Limb (tissue), 2 donors: ENCODE results near the gene DNAJB7.
"Not testable (repeated sequence)": the region's sequence is repeated elsewhere in the genome, so short reads cannot be mapped to it uniquely, and the experiment has no call there.

Source experiments
- DNase-seq, 2 donors: peaks; one replicate each; pipeline ENCODE4 v3.0.0-alpha.2; 2016; ENCODE audit errors: extremely low spot score in 2 of 2

DNAJB7 gene

DNA sequence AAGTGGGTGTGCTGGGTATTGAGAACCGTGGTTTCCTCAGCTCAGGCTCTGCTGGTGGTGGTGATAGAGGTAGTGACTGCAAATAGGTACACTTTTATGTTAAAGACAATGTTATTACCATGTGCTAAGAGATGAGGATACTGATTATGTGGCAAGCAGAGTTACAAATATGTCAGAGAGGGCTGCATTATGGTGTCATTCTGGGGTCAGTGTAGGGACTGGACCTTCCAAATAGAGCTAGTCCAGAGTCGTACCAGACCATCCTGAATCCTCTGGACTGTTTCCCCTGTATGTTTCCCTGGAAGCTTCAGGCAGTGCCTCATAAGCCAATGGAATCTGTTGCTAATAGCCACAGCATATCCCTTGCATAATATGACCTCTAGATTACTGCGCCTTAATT is at the start of gene DNAJB7:
Gene DNAJB7 (minus strand): TSS at position 101 of the 400 bp plus-strand sequence. CDS start 119 bp downstream, outside the sequence.
- no peak for DNase-seq

GRCh38 chr22:40908895-40909294 is 47.0 kb upstream of the DNAJB7 start:
- DNase-seq = no peak

DNA sequence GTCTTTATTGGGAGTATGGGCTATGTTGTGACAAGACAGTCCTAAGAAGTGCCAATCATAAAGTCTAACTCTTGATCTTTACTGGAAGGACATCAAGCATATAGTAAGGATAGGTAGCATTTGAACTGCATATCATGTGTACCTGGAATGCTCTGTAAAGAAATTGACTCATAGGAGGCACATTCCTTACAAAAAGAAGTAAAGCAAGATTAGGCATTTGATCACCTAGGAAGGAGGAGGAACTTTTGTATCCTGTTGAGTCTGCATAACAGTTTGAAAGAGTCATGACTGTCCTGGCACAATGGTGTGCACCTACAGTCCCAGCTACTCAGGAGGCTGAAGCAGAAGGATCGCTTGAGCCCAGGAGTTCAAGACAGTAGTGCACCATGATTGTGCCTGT is 42.2 kb upstream of the DNAJB7 start:
- DNase-seq = no peak

DNA sequence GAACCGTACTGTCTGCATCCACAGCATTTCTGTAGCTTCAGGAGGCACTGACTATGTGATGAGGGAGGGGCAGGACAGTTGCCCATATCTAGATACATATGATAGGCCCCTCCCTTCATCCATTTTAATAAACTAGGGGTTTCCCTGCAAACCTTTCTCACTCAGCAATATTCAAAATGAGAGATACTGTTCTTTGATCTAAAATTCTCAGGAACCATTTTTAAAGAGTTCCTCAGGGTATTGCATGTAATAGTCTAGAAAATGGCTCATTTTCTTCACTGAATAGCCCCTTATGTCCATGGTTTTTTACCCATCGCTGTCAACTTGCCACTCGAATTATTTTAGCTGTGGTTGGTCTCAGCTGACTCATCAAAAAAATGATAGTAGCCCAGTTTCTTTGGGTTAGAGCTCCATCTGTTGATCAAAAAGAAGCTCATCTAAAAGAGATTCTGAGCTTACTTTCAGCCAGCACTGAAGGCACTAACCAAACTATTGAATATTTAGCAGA is 37.0 kb upstream of the DNAJB7 start:
- peak in 1 of 2 donors; percentile 34 for DNase-seq

DNA sequence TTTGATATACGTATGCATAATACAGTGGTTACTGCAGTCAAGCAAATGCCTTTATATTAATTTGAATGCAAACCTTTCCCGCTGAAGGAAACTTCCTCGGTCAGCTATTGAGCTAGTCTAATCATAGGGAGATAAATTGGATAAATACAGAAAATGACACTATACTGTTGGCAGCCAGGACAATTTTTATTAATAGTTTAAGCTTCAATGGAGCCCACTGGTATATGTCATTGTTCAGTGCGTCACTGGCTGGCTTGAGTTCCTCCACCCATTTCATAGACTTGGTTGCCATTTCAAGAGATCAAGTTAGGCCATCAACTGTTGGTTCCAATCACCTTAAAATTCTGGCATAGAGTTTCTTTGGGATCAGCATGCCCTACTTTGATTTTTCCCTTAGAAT is 32.5 kb upstream of the DNAJB7 start:
- DNase-seq = no peak

- no peak for DNase-seq
Observed at GRCh38 chr22:40890881-40891280, 29.0 kb upstream of the DNAJB7 start.

DNA sequence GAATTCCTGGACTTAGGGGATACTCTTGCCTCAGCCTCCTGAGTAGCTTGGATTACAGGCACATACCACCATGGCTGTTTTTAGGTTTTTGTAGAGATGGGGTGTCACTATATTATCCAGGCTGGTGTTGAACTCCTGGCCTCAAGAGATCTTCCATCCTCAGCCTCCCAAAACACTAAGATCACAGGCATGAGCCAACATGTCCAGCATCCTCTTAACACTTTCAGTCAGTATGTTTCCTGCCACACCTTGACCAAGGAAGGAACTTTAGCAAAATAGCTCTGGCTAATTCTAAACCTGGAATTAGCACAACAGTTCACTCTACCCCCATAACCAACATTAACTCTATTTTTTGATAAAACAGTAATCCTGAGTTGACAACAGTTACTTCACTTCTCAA is 27.2 kb upstream of the DNAJB7 start:
- DNase-seq = no peak

DNA sequence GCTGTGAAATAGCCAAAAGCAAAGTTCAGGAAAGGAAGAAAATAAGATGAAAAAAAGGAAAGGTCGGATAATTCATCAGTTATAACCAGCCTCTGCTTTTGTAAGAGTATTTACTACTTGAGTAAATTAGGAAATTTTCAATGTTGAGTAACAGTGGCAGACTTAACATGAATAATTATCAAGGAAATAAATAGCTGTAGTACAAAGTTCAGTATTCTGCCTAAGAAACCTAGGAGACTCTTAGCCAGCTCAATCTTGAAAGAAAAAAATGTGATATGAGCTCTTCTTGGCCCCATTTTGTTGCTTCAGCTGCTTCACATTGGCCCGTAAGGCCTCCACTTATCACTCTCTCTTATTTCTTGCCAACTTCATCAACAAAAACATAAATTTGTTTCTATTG is 17.0 kb upstream of the DNAJB7 start:
- DNase-seq = no peak

GRCh38 chr22:40877488-40877887 is 15.6 kb upstream of the DNAJB7 start:
- DNase-seq = no peak

DNA sequence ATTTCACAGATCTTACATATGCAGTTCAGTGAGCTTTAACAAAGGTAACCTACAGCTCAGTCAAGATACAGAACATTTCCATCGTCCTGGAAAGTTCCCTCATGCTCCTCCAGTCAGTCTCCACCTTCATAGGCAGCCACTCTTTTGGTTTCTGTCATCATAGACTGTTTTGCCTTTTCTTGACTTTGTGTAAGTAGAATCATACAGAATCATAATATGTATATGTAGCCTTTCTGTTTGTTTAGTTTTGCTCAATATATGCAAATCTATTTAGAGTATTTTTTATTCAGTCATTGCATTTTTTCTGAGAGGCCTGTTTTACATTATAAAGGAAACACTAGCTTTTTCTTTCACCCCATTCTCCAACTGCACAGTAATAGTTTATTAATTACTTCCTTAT is 15.0 kb upstream of the DNAJB7 start:
- DNase-seq = no peak

DNA sequence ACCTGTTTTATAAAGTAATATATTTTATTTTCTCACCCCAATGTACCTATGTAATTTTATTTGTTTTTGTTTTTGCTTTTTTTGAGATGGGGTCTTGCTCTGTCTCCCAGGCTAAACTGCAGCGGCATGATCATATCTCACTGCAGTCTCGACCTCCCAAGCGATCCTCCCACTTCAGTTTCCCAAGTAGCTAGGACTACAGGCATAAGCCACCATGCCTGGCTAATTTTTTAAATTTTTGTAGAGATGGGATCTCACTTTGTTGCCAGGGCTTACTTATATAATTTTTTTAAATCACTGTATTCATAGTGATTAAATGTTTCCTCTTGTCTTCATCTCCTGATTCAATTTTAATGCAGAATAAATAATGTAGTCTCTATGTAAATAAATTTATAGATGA is 13.2 kb upstream of the DNAJB7 start:
- no peak for DNase-seq

DNA sequence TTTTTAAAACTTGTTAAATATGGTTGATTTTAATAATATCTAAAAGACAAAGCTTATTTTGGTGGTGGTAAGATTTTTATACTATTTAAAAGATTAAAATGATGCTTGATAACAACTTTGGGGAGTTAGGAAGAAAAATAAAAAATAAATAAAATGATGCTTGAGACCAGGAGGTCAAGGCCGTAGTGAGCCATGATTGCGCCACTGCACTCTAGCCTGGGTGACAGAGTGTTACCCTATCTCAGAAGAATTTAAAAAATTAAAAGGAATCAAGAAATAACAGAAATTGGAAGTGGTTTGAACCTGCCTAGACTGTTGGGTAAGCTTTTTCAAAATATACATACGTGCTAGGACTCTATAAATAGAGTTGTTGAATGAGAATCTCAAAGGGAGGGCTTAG is 12.1 kb upstream of the DNAJB7 start:
- no peak for DNase-seq

DNA sequence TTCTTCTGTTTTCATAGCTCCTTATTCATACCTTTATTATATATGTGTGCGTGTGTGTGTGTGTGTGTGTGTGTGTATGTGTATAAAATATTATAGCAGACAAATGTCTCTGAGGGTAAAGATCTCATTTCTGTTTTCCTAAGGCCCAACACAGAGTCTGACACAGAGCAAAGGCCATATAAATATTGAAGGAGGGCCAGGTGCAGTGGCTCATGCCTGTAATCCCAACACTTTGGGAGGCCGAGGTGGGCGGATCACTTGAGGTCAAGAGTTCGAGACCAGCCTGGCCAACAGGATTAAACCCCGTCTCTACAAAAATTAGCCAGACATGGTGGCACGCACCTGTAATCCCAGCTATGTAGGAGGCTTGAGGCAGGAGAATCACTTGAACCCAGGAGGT is 6.5 kb upstream of the DNAJB7 start:
- DNase-seq = not testable (repeated sequence)

DNA sequence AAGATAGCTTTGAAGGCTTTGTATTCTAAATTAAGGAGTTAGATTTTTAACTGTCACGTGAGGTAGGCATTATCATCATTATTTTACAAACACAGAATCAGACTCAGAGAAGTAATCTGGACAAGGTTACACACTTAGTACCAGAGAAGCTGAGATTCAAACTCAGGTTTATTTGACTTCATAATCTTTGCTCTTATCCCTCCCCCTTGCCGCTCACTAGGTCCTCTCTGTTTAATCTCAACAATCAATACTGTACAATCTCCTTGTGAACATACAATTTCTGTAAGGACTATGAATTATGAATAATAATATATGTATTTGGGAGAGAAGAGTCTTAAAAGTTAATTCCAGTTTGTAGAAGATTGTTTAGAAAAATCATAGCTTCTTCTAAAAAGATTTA is 5.2 kb upstream of the DNAJB7 start:
- no peak for DNase-seq

DNA sequence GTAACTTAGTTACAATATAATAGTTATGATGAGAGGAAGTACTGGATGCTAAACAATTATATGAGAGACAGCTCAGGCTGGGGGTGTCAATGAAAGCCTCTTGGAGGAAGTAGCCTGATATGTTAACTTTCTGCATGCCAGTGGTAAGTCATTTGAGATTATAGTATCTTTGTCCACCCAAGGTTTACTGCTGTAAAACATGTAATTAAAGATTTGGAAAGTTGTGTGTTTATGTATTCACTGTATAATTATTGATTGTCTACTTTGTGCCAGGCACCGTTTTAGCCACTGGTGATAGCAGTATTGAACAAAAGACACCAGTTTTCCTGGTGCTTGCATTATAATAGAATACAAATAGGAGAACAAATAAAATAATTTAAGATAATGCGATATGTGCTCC is 624 bp upstream of the DNAJB7 start:
- no peak for DNase-seq

- no peak for DNase-seq
Observed at GRCh38 chr22:40857309-40857855, 4.5 kb downstream of the DNAJB7 start.

DNA sequence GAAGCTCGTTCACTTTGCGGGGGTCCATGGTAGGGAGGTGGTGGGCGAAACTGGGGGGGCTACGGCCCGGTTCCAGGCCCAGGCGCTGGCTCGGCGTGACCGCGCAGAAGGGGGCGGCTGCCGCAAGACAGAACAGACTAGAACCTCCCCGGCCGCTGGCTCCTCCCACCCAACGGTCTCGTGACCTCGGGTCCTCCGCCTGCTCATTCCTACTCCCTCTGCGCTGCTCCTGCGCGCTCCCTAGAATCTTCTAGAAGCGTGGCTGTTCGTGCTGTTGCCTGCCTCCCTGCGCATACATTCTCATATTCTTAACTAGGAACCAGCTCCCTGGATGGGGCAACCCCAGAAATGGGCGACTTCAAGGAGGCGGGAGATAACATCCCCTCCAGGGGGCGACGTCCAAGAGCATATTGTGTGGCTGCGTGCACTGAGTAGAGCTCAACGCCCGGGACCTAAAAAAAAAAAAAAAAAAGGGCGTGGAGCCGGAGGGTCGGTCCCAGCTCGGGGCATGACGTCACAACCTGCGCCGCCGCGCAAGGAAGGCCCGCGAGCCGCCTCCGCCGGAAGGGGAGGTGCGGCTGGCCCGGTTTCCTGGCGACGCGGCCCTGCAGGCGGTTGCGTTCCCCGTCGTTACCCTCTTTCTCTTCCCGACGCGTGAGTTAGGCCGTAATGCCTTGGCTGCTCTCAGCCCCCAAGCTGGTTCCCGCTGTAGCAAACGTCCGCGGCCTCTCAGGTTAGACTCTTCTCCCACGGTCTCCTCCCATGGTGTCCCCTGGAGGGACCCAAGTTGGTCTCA is 5.2 kb downstream of the DNAJB7 start, which contains the start of the genes ST13 and XPNPEP3:
Gene ST13 (minus strand): TSS at position 127 of the 796 bp plus-strand sequence. CDS start 99 bp downstream, at position 28.
Gene XPNPEP3 (plus strand): TSS at position 636 of the 796 bp plus-strand sequence. CDS start 34 bp downstream, at position 670.
- DNase-seq = peak; percentile 97 to 98

- DNase-seq = peak; percentile 5 to 69
Observed at GRCh38 chr22:40855979-40856512, 5.9 kb downstream of the DNAJB7 start.

- DNase-seq = no peak
Observed at GRCh38 chr22:40855071-40855978, 6.6 kb downstream of the DNAJB7 start.

DNA sequence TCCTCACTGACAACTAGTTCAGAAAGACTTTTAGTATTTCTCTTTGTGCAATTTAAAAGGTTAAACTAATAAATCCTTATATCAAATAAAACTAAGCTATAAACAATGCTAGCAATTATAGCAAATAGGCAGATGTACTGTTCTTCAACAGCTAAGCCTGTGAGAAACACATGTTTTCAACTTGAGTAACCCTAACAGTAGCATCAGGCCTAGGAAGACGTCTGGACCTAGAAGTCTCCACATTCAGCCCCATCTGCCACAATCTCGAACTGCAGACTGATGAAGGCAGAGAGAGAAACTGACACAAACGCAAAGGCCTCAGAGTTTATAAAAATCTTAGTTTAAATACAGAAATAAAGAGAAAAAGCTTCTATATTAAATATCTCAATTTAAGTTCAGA is 8.0 kb downstream of the DNAJB7 start:
- DNase-seq = no peak

- DNase-seq = no peak
Observed at GRCh38 chr22:40853333-40853732, 8.6 kb downstream of the DNAJB7 start.
